Loucy (cell line): ENCODE results near the gene SDHAF2.

Source experiments
- H2AFZ ChIP-seq: fragments of 200-600 bp; sonication (generic); 2 replicates; pipeline ENCODE4 v1.6.0; 2016; ENCODE audit warnings: antibody characterized with exemption, mild to moderate bottlenecking, low read length, moderate library complexity
- H3F3A ChIP-seq: fragments of 200-600 bp; 2 replicates; pipeline ENCODE4 v1.6.0; 2016; ENCODE audit warnings: antibody characterized with exemption, low read depth, mild to moderate bottlenecking
- H3K27me3 ChIP-seq: fragments of 200-600 bp; sonication (generic); 2 replicates; pipeline ENCODE4 v1.6.1; 2014; ENCODE audit warnings: low read length, mild to moderate bottlenecking; ENCODE audit not compliant: insufficient read depth, poor library complexity, severe bottlenecking
- H3K36me3 ChIP-seq: fragments of 200-600 bp; sonication (generic); 2 replicates; pipeline ENCODE4 v1.6.1; 2016; ENCODE audit warnings: low read length; ENCODE audit not compliant: insufficient read depth
- H3K4me1 ChIP-seq: fragments of 200-600 bp; sonication (generic); 2 replicates; pipeline ENCODE4 v1.5.1; 2014; ENCODE audit warnings: low read length, mild to moderate bottlenecking; ENCODE audit not compliant: insufficient read depth, poor library complexity, severe bottlenecking
- H3K4me2 ChIP-seq: fragments of 200-600 bp; sonication (generic); 2 replicates; pipeline ENCODE4 v1.6.0; 2014; ENCODE audit warnings: antibody characterized with exemption, low read length, low read depth, mild to moderate bottlenecking; ENCODE audit not compliant: poor library complexity, severe bottlenecking
- H3K4me3 ChIP-seq: fragments of 200-600 bp; sonication (generic); 2 replicates; pipeline ENCODE4 v1.5.1; 2014; ENCODE audit warnings: low read length, mild to moderate bottlenecking, mixed read lengths; ENCODE audit not compliant: poor library complexity, severe bottlenecking
- H3K79me2 ChIP-seq: fragments of 200-600 bp; sonication (generic); 2 replicates; pipeline ENCODE4 v1.6.1; 2014; ENCODE audit warnings: low read length; ENCODE audit not compliant: insufficient read depth
- H3K9ac ChIP-seq: fragments of 200-600 bp; sonication (generic); 2 replicates; pipeline ENCODE4 v1.6.0; 2014; ENCODE audit warnings: mild to moderate bottlenecking, low read depth, low read length, moderate library complexity; ENCODE audit not compliant: poor library complexity, severe bottlenecking
- H3K9me2 ChIP-seq: fragments of 200-600 bp; sonication (generic); replicated peaks from 2 replicates; pipeline ENCODE4 v1.6.1; 2016; ENCODE audit warnings: low read depth, low read length, mixed read lengths
- H3K9me3 ChIP-seq: fragments of 200-600 bp; sonication (generic); 2 replicates; pipeline ENCODE4 v1.6.1; 2014; ENCODE audit warnings: mild to moderate bottlenecking, antibody characterized with exemption, low read length, low read depth; ENCODE audit not compliant: insufficient read depth
- H4K20me1 ChIP-seq: fragments of 200-600 bp; sonication (generic); 2 replicates; pipeline ENCODE4 v1.6.0; 2014; ENCODE audit warnings: antibody characterized with exemption, low read length, mild to moderate bottlenecking; ENCODE audit not compliant: insufficient read depth, poor library complexity, severe bottlenecking
- EZH2phosphoT487 ChIP-seq: fragments of 200-600 bp; IDR thresholded peaks from 2 replicates; pipeline ENCODE4 v1.6.1; 2018; ENCODE audit warnings: antibody characterized with exemption, mild to moderate bottlenecking, moderate library complexity, borderline replicate concordance
- TF ChIP-seq, protein P1 (sequence below): fragments of 200-600 bp; sonication (generic); conservative IDR thresholded peaks from 2 replicates; pipeline ENCODE4 v1.5.1; 2014; ENCODE audit warnings: mild to moderate bottlenecking, antibody characterized with exemption, low read length

Gene SDHAF2

DNA sequence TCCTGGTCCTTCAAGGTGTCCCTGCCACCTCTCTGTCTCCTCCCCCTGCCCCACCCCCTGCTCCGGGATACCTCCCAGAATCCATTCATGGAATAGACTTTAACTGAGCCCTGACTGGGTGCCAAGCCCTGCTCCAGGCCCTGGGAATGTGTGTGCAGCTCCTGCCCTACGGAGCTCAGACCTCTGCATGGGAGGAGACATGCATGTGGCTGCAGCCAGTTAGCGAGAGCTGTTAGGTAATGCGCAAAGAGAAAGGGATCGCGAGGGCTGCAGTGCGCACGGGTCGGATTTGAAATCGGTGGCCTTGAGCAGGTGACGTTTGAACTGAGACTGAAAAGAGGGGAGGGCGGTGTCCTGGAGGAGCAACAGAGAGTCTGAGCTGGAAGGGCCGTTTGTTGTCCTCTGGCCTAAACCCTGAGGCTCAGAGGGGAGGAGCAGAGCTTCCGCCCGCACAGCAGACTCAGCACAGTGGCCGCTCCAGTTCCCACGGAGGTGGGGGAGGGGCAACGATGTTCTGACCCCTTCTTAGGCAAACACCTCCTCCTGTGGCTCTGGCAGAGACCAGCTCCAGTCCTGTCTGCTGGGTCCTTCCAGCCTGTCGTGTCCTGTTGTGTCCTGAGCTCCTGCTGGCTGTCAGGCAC, 58.8 kb downstream of the SDHAF2 start:
- TF ChIP-seq, protein P1, sequence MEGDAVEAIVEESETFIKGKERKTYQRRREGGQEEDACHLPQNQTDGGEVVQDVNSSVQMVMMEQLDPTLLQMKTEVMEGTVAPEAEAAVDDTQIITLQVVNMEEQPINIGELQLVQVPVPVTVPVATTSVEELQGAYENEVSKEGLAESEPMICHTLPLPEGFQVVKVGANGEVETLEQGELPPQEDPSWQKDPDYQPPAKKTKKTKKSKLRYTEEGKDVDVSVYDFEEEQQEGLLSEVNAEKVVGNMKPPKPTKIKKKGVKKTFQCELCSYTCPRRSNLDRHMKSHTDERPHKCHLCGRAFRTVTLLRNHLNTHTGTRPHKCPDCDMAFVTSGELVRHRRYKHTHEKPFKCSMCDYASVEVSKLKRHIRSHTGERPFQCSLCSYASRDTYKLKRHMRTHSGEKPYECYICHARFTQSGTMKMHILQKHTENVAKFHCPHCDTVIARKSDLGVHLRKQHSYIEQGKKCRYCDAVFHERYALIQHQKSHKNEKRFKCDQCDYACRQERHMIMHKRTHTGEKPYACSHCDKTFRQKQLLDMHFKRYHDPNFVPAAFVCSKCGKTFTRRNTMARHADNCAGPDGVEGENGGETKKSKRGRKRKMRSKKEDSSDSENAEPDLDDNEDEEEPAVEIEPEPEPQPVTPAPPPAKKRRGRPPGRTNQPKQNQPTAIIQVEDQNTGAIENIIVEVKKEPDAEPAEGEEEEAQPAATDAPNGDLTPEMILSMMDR = no peak
- TF ChIP-seq EZH2phosphoT487 = no peak
- Histone ChIP-seq H3K36me3 (no peaks in the 10 kb centered on the region), H3K9me2 (no peaks in the 10 kb centered on the region), H3K4me2 (no peak overlapping the region), H3K79me2 (no peaks in the 10 kb centered on the region), H3K9ac (no peak overlapping the region), H4K20me1 (no peaks in the 10 kb centered on the region), H3K9me3 (no peaks in the 10 kb centered on the region), H3K4me3 (no peak overlapping the region), H3K4me1 (no peaks in the 10 kb centered on the region), H3F3A (no peaks in the 10 kb centered on the region), H3K27me3 (no peaks in the 10 kb centered on the region), H2AFZ (no peak overlapping the region)

GRCh38 chr11:61489833-61490721, 60.2 kb downstream of the SDHAF2 start:
- H3K27me3 ChIP-seq = no peaks in the 10 kb centered on the region
- H3K9ac ChIP-seq = no peak overlapping the region
- no peaks in the 10 kb centered on the region for H3K9me3 ChIP-seq
- no peaks in the 10 kb centered on the region for H3K9me2 ChIP-seq
- H3K36me3 ChIP-seq = no peaks in the 10 kb centered on the region
- H2AFZ ChIP-seq = no peak overlapping the region
- H3F3A ChIP-seq = no peaks in the 10 kb centered on the region
- no peaks in the 10 kb centered on the region for H4K20me1 ChIP-seq
- no peaks in the 10 kb centered on the region for H3K79me2 ChIP-seq
- no peak overlapping the region for H3K4me2 ChIP-seq
- no peak overlapping the region for H3K4me3 ChIP-seq
- TF ChIP-seq EZH2phosphoT487 = no peak
- TF ChIP-seq, protein P1 = no peak
- H3K4me1 ChIP-seq = no peaks in the 10 kb centered on the region

DNA sequence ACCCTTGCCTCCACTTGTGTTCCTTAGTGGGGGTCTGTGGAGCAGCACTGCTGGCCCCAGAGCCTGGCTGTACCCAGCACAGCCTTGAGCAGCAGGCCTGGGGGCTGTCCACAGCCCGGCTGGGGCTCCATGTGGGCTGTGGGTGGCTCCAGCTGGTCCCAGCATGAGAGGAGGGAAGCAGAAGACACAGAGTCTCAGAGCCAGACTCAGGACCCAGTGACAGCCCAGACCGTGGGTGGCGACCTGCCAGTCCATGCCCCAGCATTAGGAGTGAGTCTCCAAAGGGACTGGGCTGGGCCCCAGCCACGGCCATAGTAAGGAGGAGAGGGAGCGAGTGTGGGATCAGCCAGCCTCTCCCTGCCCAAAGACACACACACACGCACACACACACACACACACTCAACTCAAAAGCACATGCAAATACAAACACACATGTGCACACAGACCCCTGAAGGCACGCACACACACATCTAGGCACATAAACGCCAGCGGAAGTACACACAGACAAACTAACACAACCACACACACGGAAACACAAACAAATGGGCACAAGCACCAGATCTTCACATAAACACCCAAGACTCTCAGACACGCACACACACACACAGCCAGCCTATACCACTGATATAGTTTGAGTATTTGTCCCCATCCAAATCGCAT, 61.9 kb downstream of the SDHAF2 start:
- no peaks in the 10 kb centered on the region for H3K79me2 ChIP-seq
- no peaks in the 10 kb centered on the region for H3K9me2 ChIP-seq
- H3K4me2 ChIP-seq = no peak overlapping the region
- H3K4me3 ChIP-seq = no peak overlapping the region
- no peak overlapping the region for H2AFZ ChIP-seq
- H3K36me3 ChIP-seq = no peaks in the 10 kb centered on the region
- no peaks in the 10 kb centered on the region for H3K9me3 ChIP-seq
- no peaks in the 10 kb centered on the region for H3F3A ChIP-seq
- no peak overlapping the region for H3K9ac ChIP-seq
- TF ChIP-seq EZH2phosphoT487 = no peak
- TF ChIP-seq, protein P1 = no peak
- no peaks in the 10 kb centered on the region for H3K4me1 ChIP-seq
- no peaks in the 10 kb centered on the region for H3K27me3 ChIP-seq
- no peaks in the 10 kb centered on the region for H4K20me1 ChIP-seq
